Tibial artery (tissue), 4 donors: Measurements from ENCODE around the gene NPC1L1.
A peak's percentile ranks its signal among the peaks of the same experiment; 100 is the strongest.

Experiments
- DNase-seq, 2 donors: peaks; one replicate each; pipeline ENCODE4 v3.0.0-alpha.2; 2019
- H3K27ac ChIP-seq, 2 donors: fragments of 200-600 bp; sonication (generic) in 1 of 2; 1 replicate in 1 of 2; 2 replicates in 1 of 2; pipeline ENCODE4 v1.5.1; 2018 to 2019; ENCODE audit warnings: mild to moderate bottlenecking in 1 of 2
- H3K27me3 ChIP-seq, 2 donors: fragments of 200-600 bp; sonication (generic) in 1 of 2; one replicate each; pipeline versions ENCODE4 v1.5.1 to v1.6.0; 2016 to 2019
- H3K36me3 ChIP-seq, 3 donors: fragments of 200-600 bp; sonication (generic) in 2 of 3; one replicate each; pipeline ENCODE4 v1.5.1; 2016 to 2019; ENCODE audit warnings: mild to moderate bottlenecking in 2 of 3
- H3K4me1 ChIP-seq, 4 donors: fragments of 200-600 bp; sonication (generic) in 2 of 4; 1 replicate in 3 of 4; 2 replicates in 1 of 4; pipeline ENCODE4 v1.5.1; 2016 to 2019
- H3K4me3 ChIP-seq, 2 donors: fragments of 200-600 bp; sonication (generic) in 1 of 2; 1 replicate in 1 of 2; 2 replicates in 1 of 2; pipeline ENCODE4 v1.5.1; 2018 to 2019; ENCODE audit warnings: mild to moderate bottlenecking in 2 of 2
- H3K9me3 ChIP-seq, 3 donors: fragments of 200-600 bp; sonication (generic) in 1 of 3; one replicate each; pipeline ENCODE4 v1.5.1; 2016 to 2019
- CTCF ChIP-seq, 2 experiments: fragments of 200-600 bp in 1 of 2; fragments of 450-650 bp in 1 of 2; IDR thresholded peaks; one replicate each; pipeline ENCODE4 v1.5.1; 2017 to 2019; ENCODE audit warnings: antibody characterized with exemption in 2 of 2, mild to moderate bottlenecking in 1 of 2, moderate library complexity in 1 of 2
- intact Hi-C: fragments of 100-400 bp; cut with DNase I; formaldehyde crosslinking; loops from one replicate; pipeline ENCODE4 v1.15.0; 2023; ENCODE audit warnings: low total_unique reads

The NPC1L1 gene

DNA sequence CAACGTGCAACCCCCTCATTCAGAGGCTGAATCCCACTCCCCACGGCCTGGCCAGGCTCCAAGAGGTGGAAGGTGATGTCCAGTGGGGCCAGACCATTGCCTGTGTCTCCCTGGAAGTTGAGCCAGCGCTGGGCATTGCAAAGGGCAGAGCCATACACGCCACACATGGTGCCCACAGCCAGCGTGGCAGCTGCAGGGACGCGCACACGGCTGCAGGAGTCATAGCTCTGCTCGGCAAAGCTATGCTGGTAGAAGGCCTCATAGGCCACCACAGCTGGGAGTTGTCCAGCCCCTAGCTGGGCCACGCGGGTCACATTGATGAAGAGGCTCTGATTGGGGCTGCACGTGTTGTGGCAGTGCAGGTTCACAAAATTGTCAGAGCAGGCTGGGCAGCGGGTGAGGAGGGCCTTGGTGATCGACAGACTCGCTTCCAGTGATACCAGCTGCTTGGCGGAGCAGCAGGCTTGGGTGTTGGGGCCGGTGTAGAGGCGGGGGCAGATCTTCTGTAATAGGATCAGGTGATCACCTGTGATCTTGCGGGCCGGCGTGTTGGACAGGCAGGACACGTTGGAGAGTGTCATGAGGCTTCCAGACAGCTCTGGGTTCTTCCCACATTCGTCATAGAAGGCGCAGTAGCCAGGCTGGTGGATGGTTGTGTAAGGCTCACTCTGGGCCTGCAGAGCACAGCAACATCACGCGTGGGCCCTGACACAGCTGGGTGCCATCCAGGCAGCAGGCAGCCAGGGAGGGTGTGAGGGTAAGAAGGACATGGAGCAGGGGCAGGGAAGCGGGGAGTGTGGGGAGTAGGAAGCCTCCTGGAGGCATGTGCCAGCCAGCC, 1.2 kb downstream of the NPC1L1 start:
- H3K4me3 ChIP-seq = no peak overlapping the region
- TF ChIP-seq CTCF (IDR thresholded peaks at IDR 0.05) = no peak
- H3K36me3 ChIP-seq = peaks cover 0 to 4% (median 0%) of the 10 kb centered on the region in 3 donors
- no peaks in the 10 kb centered on the region for H3K4me1 ChIP-seq
- no peaks in the 10 kb centered on the region for H3K9me3 ChIP-seq
- DNase-seq = peak in 1 of 2 donors; percentile 52
- intact Hi-C loops = no loop called here
- H3K27me3 ChIP-seq = no peaks in the 10 kb centered on the region
- H3K27ac ChIP-seq = no peak overlapping the region

DNA sequence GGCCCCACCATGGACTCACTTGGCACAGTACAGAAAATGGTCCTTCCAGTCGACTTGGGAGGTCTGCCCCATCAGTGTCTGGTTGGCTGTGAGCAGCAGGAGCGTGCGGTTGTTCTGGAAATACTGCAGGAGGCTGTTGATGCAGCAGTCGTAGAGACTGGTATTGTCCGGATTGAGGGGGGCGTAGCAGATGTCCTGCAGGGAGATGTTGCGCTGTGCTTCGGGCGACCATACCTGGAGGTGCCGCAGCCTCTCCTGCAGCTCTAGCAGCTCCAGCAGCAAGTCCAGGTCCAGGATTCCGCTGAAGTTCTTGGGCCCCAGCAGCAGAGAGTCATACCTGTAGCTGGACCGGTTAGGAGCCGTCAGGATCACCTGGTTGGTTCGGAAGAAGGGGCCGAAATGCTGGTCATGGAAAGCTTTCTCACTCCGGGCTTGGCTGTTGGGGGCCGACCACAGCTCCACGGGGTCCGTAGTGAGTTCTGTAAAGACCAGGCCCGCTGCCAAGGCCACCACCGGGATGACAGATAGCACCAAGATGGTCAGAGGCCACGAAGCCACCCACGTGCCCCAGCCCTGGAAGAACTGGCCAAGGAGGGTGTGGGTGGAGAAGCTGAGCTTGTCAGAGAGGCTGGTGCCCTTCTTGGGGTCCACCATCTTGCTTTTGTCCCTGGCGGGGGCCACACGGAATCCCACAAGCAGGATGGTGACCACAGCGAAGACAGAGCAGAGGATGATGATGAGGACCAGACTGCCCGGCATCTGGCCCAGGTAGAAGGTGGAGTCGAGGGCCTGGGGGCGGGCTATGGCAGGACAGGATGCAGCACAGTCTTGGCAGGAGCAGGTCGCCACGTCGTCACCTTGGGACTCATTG, 2.1 kb downstream of the NPC1L1 start:
- no peak for TF ChIP-seq CTCF (IDR thresholded peaks at IDR 0.05)
- peak in 1 of 2 donors; percentile 57 for DNase-seq
- H3K27me3 ChIP-seq = no peaks in the 10 kb centered on the region
- H3K4me3 ChIP-seq = no peak overlapping the region
- no peaks in the 10 kb centered on the region for H3K4me1 ChIP-seq
- intact Hi-C loops = no loop called here
- H3K36me3 ChIP-seq = peaks cover 0 to 4% (median 0%) of the 10 kb centered on the region in 3 donors
- H3K9me3 ChIP-seq = no peaks in the 10 kb centered on the region
- H3K27ac ChIP-seq = no peak overlapping the region

- peaks cover 0 to 4% (median 0%) of the 10 kb centered on the region in 3 donors for H3K36me3 ChIP-seq
- DNase-seq = peak in 1 of 2 donors; percentile 31
Measured at GRCh38 chr7:44538093-44538797, 2.9 kb downstream of the NPC1L1 start.

DNA sequence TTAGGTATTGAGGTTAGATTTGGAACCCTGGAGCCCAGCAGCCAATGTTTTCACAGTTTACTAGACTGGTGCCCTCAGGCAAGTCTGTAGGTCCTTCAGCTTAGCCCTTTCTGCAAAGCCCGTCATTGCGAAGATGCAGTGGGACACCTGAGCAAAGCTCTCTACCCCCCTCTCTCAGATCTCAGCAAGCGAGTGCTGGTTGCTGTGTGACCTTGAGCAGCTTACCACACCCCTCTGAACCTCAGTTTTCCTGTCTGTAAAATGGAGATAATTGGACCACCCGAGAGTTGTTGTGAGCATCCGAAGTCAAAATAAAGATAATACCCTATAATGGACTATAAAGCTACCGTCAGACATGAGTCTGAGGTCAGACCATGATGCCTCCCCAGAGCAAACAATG, 3.7 kb downstream of the NPC1L1 start:
- intact Hi-C loops = no loop called here
- H3K27me3 ChIP-seq = no peaks in the 10 kb centered on the region
- TF ChIP-seq CTCF (IDR thresholded peaks at IDR 0.05) = no peak
- no peak overlapping the region for H3K4me3 ChIP-seq
- H3K4me1 ChIP-seq = no peaks in the 10 kb centered on the region
- no peaks in the 10 kb centered on the region for H3K9me3 ChIP-seq
- H3K27ac ChIP-seq = no peak overlapping the region
- peaks cover 0 to 4% (median 0%) of the 10 kb centered on the region in 3 donors for H3K36me3 ChIP-seq
- DNase-seq = no peak

More at GRCh38 chr7:44538093-44538797, 2.9 kb downstream of the NPC1L1 start:
- no peak overlapping the region for H3K4me3 ChIP-seq
- no peak for TF ChIP-seq CTCF (IDR thresholded peaks at IDR 0.05)
- no peaks in the 10 kb centered on the region for H3K4me1 ChIP-seq
- H3K9me3 ChIP-seq = no peaks in the 10 kb centered on the region
- intact Hi-C loops = no loop called here
- H3K27me3 ChIP-seq = no peaks in the 10 kb centered on the region
- H3K27ac ChIP-seq = no peak overlapping the region

- intact Hi-C loops = no loop called here
- no peak overlapping the region for H3K27ac ChIP-seq
- no peaks in the 10 kb centered on the region for H3K9me3 ChIP-seq
- no peak for TF ChIP-seq CTCF (IDR thresholded peaks at IDR 0.05)
- no peaks in the 10 kb centered on the region for H3K27me3 ChIP-seq
- H3K36me3 ChIP-seq = peaks cover 0 to 4% (median 0%) of the 10 kb centered on the region in 3 donors
- H3K4me3 ChIP-seq = no peak overlapping the region
- H3K4me1 ChIP-seq = no peaks in the 10 kb centered on the region
- DNase-seq = peak in 1 of 2 donors; percentile 42
Measured at GRCh38 chr7:44536090-44536489, 5.0 kb downstream of the NPC1L1 start.
